DOHH2 (cell line): ENCODE measurements around the gene CHCHD3.

Experiments
- EZH2phosphoT487 ChIP-seq: fragments of 200-600 bp; sonication (generic); IDR thresholded peaks from 2 replicates; pipeline ENCODE4 v1.6.1; 2017; ENCODE audit warnings: borderline replicate concordance, mild to moderate bottlenecking, antibody characterized with exemption, low read length, moderate library complexity, mixed read lengths
- TF ChIP-seq, protein P1 (sequence below): fragments of 200-600 bp; sonication (generic); IDR thresholded peaks from one replicate; pipeline ENCODE4 v1.5.1; 2014; ENCODE audit warnings: antibody characterized with exemption, mild to moderate bottlenecking, low read depth, low read length; ENCODE audit not compliant: poor library complexity, severe bottlenecking

DNA sequence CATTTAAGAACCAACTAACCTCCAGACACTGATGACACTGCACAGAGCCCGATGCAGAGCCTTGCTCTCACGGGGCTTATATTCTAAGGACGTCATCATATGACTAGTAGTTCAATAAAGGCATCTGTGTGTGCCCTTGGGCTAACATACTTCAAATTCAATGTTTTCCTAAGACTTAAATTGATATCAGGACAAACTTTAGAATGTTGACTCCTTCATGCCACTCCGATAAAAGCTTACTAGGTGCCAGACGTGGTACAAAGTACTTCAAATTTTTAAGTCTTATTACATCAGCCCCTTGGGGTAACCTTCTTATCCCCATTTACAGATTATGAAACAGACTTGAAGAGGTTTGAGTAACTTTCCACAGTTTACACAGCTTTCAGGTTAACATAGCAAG is 314.5 kb downstream of the CHCHD3 start:
- no peak for TF ChIP-seq EZH2phosphoT487
- TF ChIP-seq, protein P1, sequence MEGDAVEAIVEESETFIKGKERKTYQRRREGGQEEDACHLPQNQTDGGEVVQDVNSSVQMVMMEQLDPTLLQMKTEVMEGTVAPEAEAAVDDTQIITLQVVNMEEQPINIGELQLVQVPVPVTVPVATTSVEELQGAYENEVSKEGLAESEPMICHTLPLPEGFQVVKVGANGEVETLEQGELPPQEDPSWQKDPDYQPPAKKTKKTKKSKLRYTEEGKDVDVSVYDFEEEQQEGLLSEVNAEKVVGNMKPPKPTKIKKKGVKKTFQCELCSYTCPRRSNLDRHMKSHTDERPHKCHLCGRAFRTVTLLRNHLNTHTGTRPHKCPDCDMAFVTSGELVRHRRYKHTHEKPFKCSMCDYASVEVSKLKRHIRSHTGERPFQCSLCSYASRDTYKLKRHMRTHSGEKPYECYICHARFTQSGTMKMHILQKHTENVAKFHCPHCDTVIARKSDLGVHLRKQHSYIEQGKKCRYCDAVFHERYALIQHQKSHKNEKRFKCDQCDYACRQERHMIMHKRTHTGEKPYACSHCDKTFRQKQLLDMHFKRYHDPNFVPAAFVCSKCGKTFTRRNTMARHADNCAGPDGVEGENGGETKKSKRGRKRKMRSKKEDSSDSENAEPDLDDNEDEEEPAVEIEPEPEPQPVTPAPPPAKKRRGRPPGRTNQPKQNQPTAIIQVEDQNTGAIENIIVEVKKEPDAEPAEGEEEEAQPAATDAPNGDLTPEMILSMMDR = no peak
